Measurements from ENCODE around the gene KRT6B. TPM values are rescaled to one million over a fixed set of nuclear protein-coding genes. Genes with fewer than 3 reads are reported as not detected.
"Not testable (repeated sequence)": the region's sequence is repeated elsewhere in the genome, so short reads cannot be mapped to it uniquely, and the experiment has no call there.

Gene KRT6B
- polyA plus RNA-seq (2012; ENCODE audit: insufficient read depth, insufficient read length) = not detected

- no peak within 1 kb of the TSS for H3K4me3 ChIP-seq (ENCODE audit: low read length)
- no peak for DNase-seq (ENCODE audit: low read depth, low spot score)
Observed at GRCh38 chr12:52452101-52452500, at the start of gene KRT6B. Gene KRT6B, minus strand, starts transcription at chr12:52452146. Its CDS starts 68 bp downstream, at chr12:52452078.

- no peak overlapping the region for H3K4me3 ChIP-seq (ENCODE audit: low read length)
- DNase-seq (ENCODE audit: low read depth, low spot score) = no peak
Observed at GRCh38 chr12:52501490-52501889, 49.5 kb upstream of the KRT6B start.

- DNase-seq (ENCODE audit: low read depth, low spot score); H3K4me3 ChIP-seq (ENCODE audit: low read length): not testable (repeated sequence)
Observed at GRCh38 chr12:52500574-52500973, 48.6 kb upstream of the KRT6B start.

GRCh38 chr12:52499806-52500560, 48.0 kb upstream of the KRT6B start:
- DNase-seq (ENCODE audit: low read depth, low spot score) = no peak
- H3K4me3 ChIP-seq (ENCODE audit: low read length) = no peak overlapping the region

- no peak overlapping the region for H3K4me3 ChIP-seq (ENCODE audit: low read length)
- DNase-seq (ENCODE audit: low read depth, low spot score) = no peak
Observed at GRCh38 chr12:52498946-52499345, 47.0 kb upstream of the KRT6B start.

- DNase-seq (ENCODE audit: low read depth, low spot score) = no peak
- no peak overlapping the region for H3K4me3 ChIP-seq (ENCODE audit: low read length)
Observed at GRCh38 chr12:52497975-52498374, 46.0 kb upstream of the KRT6B start.

GRCh38 chr12:52496590-52497071, 44.7 kb upstream of the KRT6B start:
- DNase-seq (ENCODE audit: low read depth, low spot score) = no peak
- no peak overlapping the region for H3K4me3 ChIP-seq (ENCODE audit: low read length)

- no peak overlapping the region for H3K4me3 ChIP-seq (ENCODE audit: low read length)
- DNase-seq (ENCODE audit: low read depth, low spot score) = no peak
Observed at GRCh38 chr12:52496054-52496453, 44.1 kb upstream of the KRT6B start.

GRCh38 chr12:52495389-52495788, 43.4 kb upstream of the KRT6B start:
- DNase-seq (ENCODE audit: low read depth, low spot score) = peak; percentile 8
- no peak overlapping the region for H3K4me3 ChIP-seq (ENCODE audit: low read length)

GRCh38 chr12:52494518-52494917, 42.6 kb upstream of the KRT6B start:
- DNase-seq (ENCODE audit: low read depth, low spot score) = no peak

GRCh38 chr12:52494100-52494499, 42.2 kb upstream of the KRT6B start:
- no peak for DNase-seq (ENCODE audit: low read depth, low spot score)
- no peak overlapping the region for H3K4me3 ChIP-seq (ENCODE audit: low read length)

More at GRCh38 chr12:52494518-52494917, 42.6 kb upstream of the KRT6B start:
- no peak overlapping the region for H3K4me3 ChIP-seq (ENCODE audit: low read length)

- DNase-seq (ENCODE audit: low read depth, low spot score) = no peak
- no peak within 1 kb of the TSS for H3K4me3 ChIP-seq (ENCODE audit: low read length)
Observed at GRCh38 chr12:52493172-52493571, 41.2 kb upstream of the KRT6B start, which contains the start of gene KRT6A. Gene KRT6A, minus strand, starts transcription at chr12:52493257. Its CDS starts 69 bp downstream, at chr12:52493188.

- not testable (repeated sequence) for H3K4me3 ChIP-seq (ENCODE audit: low read length); DNase-seq (ENCODE audit: low read depth, low spot score)
Observed at GRCh38 chr12:52492405-52492804, 40.5 kb upstream of the KRT6B start.

GRCh38 chr12:52491495-52491894, 39.5 kb upstream of the KRT6B start:
- DNase-seq (ENCODE audit: low read depth, low spot score); H3K4me3 ChIP-seq (ENCODE audit: low read length): not testable (repeated sequence)

- H3K4me3 ChIP-seq (ENCODE audit: low read length) = no peak overlapping the region
- DNase-seq (ENCODE audit: low read depth, low spot score) = no peak
Observed at GRCh38 chr12:52488736-52489135, 36.8 kb upstream of the KRT6B start.

- not testable (repeated sequence) for DNase-seq (ENCODE audit: low read depth, low spot score); H3K4me3 ChIP-seq (ENCODE audit: low read length)
Observed at GRCh38 chr12:52487744-52488443, 35.9 kb upstream of the KRT6B start.

GRCh38 chr12:52487211-52487610, 35.3 kb upstream of the KRT6B start:
- no peak for DNase-seq (ENCODE audit: low read depth, low spot score)
- H3K4me3 ChIP-seq (ENCODE audit: low read length) = no peak overlapping the region

- DNase-seq (ENCODE audit: low read depth, low spot score) = no peak
- no peak overlapping the region for H3K4me3 ChIP-seq (ENCODE audit: low read length)
Observed at GRCh38 chr12:52486166-52487105, 34.5 kb upstream of the KRT6B start.

- no peak for DNase-seq (ENCODE audit: low read depth, low spot score)
- H3K4me3 ChIP-seq (ENCODE audit: low read length) = no peak overlapping the region
Observed at GRCh38 chr12:52480073-52480472, 28.1 kb upstream of the KRT6B start.

Data from Jurkat, Clone E6-1 (cell line).